Measurements from ENCODE around the gene ERV3-1. TPM values are rescaled to one million over a fixed set of nuclear protein-coding genes. Genes with fewer than 3 reads are reported as not detected.
"Not testable (repeated sequence)": the region's sequence is repeated elsewhere in the genome, so short reads cannot be mapped to it uniquely, and the experiment has no call there.

The ERV3-1 gene
- total and polyA plus RNA-seq, 4 donors, result 20.3 to 31.4 (median 25.4) TPM

GRCh38 chr7:65037740-65038688 lies 31.5 kb upstream of the ERV3-1 start:
- H3K27me3 ChIP-seq (ENCODE audit: control insufficient read depth, insufficient read depth, low read length), result no peaks in the 10 kb centered on the region
- H3K36me3 ChIP-seq (ENCODE audit: control insufficient read depth, insufficient read depth, low read length), result no peaks in the 10 kb centered on the region
- peak overlapping the region; percentile 54 for H3K4me3 ChIP-seq (ENCODE audit: low read depth, low read length)
- no peaks in the 10 kb centered on the region for H3K9me3 ChIP-seq (ENCODE audit: control insufficient read depth, insufficient read depth, low read length)
- peak; percentile 61 to 98 (median 86) for DNase-seq (ENCODE audit: low read depth in 4 of 6, low spot score in 6 of 6)
- H3K27ac ChIP-seq (ENCODE audit: low read depth, low read length), result peak overlapping the region; percentile 45
- WGBS (ENCODE audit: insufficient coverage), result 2% methylated on average over 52 of the region's 92 CpGs
- no peaks in the 10 kb centered on the region for H3K4me1 ChIP-seq (ENCODE audit: control insufficient read depth, insufficient read depth, low read length)

GRCh38 chr7:65036526-65036925 lies 30.0 kb upstream of the ERV3-1 start:
- not testable (repeated sequence) for H3K36me3 ChIP-seq (ENCODE audit: control insufficient read depth, insufficient read depth, low read length); H3K27me3 ChIP-seq (ENCODE audit: control insufficient read depth, insufficient read depth, low read length); H3K27ac ChIP-seq (ENCODE audit: low read depth, low read length); H3K4me3 ChIP-seq (ENCODE audit: low read depth, low read length); H3K4me1 ChIP-seq (ENCODE audit: control insufficient read depth, insufficient read depth, low read length); H3K9me3 ChIP-seq (ENCODE audit: control insufficient read depth, insufficient read depth, low read length)
- no CpG with 5 or more reads among the region's 2 CpGs for WGBS (ENCODE audit: insufficient coverage)
- peak in 1 of 6 donors; percentile 6 for DNase-seq (ENCODE audit: low read depth in 4 of 6, low spot score in 6 of 6)

- H3K27ac ChIP-seq (ENCODE audit: low read depth, low read length); H3K4me1 ChIP-seq (ENCODE audit: control insufficient read depth, insufficient read depth, low read length); H3K9me3 ChIP-seq (ENCODE audit: control insufficient read depth, insufficient read depth, low read length); DNase-seq (ENCODE audit: low read depth in 4 of 6, low spot score in 6 of 6); H3K36me3 ChIP-seq (ENCODE audit: control insufficient read depth, insufficient read depth, low read length); H3K27me3 ChIP-seq (ENCODE audit: control insufficient read depth, insufficient read depth, low read length); H3K4me3 ChIP-seq (ENCODE audit: low read depth, low read length): not testable (repeated sequence)
Measured at GRCh38 chr7:65035469-65035868, 29.0 kb upstream of the ERV3-1 start.

GRCh38 chr7:65034120-65034782 lies 27.8 kb upstream of the ERV3-1 start:
- H3K27ac ChIP-seq (ENCODE audit: low read depth, low read length); H3K27me3 ChIP-seq (ENCODE audit: control insufficient read depth, insufficient read depth, low read length); H3K4me1 ChIP-seq (ENCODE audit: control insufficient read depth, insufficient read depth, low read length); H3K9me3 ChIP-seq (ENCODE audit: control insufficient read depth, insufficient read depth, low read length); H3K36me3 ChIP-seq (ENCODE audit: control insufficient read depth, insufficient read depth, low read length); H3K4me3 ChIP-seq (ENCODE audit: low read depth, low read length); DNase-seq (ENCODE audit: low read depth in 4 of 6, low spot score in 6 of 6): not testable (repeated sequence)
- 100% methylated on average over 3 of the region's 10 CpGs for WGBS (ENCODE audit: insufficient coverage)

- 94% methylated on average over 13 of the region's 30 CpGs for WGBS (ENCODE audit: insufficient coverage)
- not testable (repeated sequence) for H3K36me3 ChIP-seq (ENCODE audit: control insufficient read depth, insufficient read depth, low read length); DNase-seq (ENCODE audit: low read depth in 4 of 6, low spot score in 6 of 6); H3K27me3 ChIP-seq (ENCODE audit: control insufficient read depth, insufficient read depth, low read length); H3K4me3 ChIP-seq (ENCODE audit: low read depth, low read length); H3K27ac ChIP-seq (ENCODE audit: low read depth, low read length); H3K4me1 ChIP-seq (ENCODE audit: control insufficient read depth, insufficient read depth, low read length); H3K9me3 ChIP-seq (ENCODE audit: control insufficient read depth, insufficient read depth, low read length)
Measured at GRCh38 chr7:65033391-65033790, 26.9 kb upstream of the ERV3-1 start.

- not testable (repeated sequence) for H3K27ac ChIP-seq (ENCODE audit: low read depth, low read length); DNase-seq (ENCODE audit: low read depth in 4 of 6, low spot score in 6 of 6); H3K9me3 ChIP-seq (ENCODE audit: control insufficient read depth, insufficient read depth, low read length); H3K36me3 ChIP-seq (ENCODE audit: control insufficient read depth, insufficient read depth, low read length); H3K27me3 ChIP-seq (ENCODE audit: control insufficient read depth, insufficient read depth, low read length); H3K4me1 ChIP-seq (ENCODE audit: control insufficient read depth, insufficient read depth, low read length); H3K4me3 ChIP-seq (ENCODE audit: low read depth, low read length)
Measured at GRCh38 chr7:65025023-65025422, 18.5 kb upstream of the ERV3-1 start.

GRCh38 chr7:65020978-65021377 lies 14.5 kb upstream of the ERV3-1 start:
- no CpG with 5 or more reads among the region's 3 CpGs for WGBS (ENCODE audit: insufficient coverage)
- not testable (repeated sequence) for H3K27me3 ChIP-seq (ENCODE audit: control insufficient read depth, insufficient read depth, low read length)

GRCh38 chr7:65009881-65010280 lies 3.4 kb upstream of the ERV3-1 start:
- not testable (repeated sequence) for H3K27me3 ChIP-seq (ENCODE audit: control insufficient read depth, insufficient read depth, low read length); H3K4me3 ChIP-seq (ENCODE audit: low read depth, low read length); DNase-seq (ENCODE audit: low read depth in 4 of 6, low spot score in 6 of 6); H3K36me3 ChIP-seq (ENCODE audit: control insufficient read depth, insufficient read depth, low read length); H3K4me1 ChIP-seq (ENCODE audit: control insufficient read depth, insufficient read depth, low read length); H3K27ac ChIP-seq (ENCODE audit: low read depth, low read length); H3K9me3 ChIP-seq (ENCODE audit: control insufficient read depth, insufficient read depth, low read length)
- 94% methylated on average over 5 of the region's 7 CpGs for WGBS (ENCODE audit: insufficient coverage)

More at GRCh38 chr7:65020978-65021377, 14.5 kb upstream of the ERV3-1 start:
- peak in 1 of 6 donors; percentile 13 for DNase-seq (ENCODE audit: low read depth in 4 of 6, low spot score in 6 of 6)
- not testable (repeated sequence) for H3K4me3 ChIP-seq (ENCODE audit: low read depth, low read length); H3K27ac ChIP-seq (ENCODE audit: low read depth, low read length); H3K4me1 ChIP-seq (ENCODE audit: control insufficient read depth, insufficient read depth, low read length); H3K36me3 ChIP-seq (ENCODE audit: control insufficient read depth, insufficient read depth, low read length); H3K9me3 ChIP-seq (ENCODE audit: control insufficient read depth, insufficient read depth, low read length)

GRCh38 chr7:65009394-65009793 lies 2.9 kb upstream of the ERV3-1 start:
- not testable (repeated sequence) for H3K27ac ChIP-seq (ENCODE audit: low read depth, low read length); H3K4me1 ChIP-seq (ENCODE audit: control insufficient read depth, insufficient read depth, low read length); H3K9me3 ChIP-seq (ENCODE audit: control insufficient read depth, insufficient read depth, low read length); H3K36me3 ChIP-seq (ENCODE audit: control insufficient read depth, insufficient read depth, low read length); DNase-seq (ENCODE audit: low read depth in 4 of 6, low spot score in 6 of 6); H3K27me3 ChIP-seq (ENCODE audit: control insufficient read depth, insufficient read depth, low read length); H3K4me3 ChIP-seq (ENCODE audit: low read depth, low read length)
- WGBS (ENCODE audit: insufficient coverage), result no CpG with 5 or more reads among the region's 2 CpGs

- peak overlapping the region; percentile 85 for H3K27ac ChIP-seq (ENCODE audit: low read depth, low read length)
- H3K27me3 ChIP-seq (ENCODE audit: control insufficient read depth, insufficient read depth, low read length); H3K4me1 ChIP-seq (ENCODE audit: control insufficient read depth, insufficient read depth, low read length); DNase-seq (ENCODE audit: low read depth in 4 of 6, low spot score in 6 of 6); H3K36me3 ChIP-seq (ENCODE audit: control insufficient read depth, insufficient read depth, low read length); H3K9me3 ChIP-seq (ENCODE audit: control insufficient read depth, insufficient read depth, low read length); H3K4me3 ChIP-seq (ENCODE audit: low read depth, low read length): not testable (repeated sequence)
- 100% methylated on average over 1 of the region's 4 CpGs for WGBS (ENCODE audit: insufficient coverage)
Measured at GRCh38 chr7:65007036-65007435, 549 bp upstream of the ERV3-1 start.
